ENCODE results near the gene SPRN. TPM values are rescaled to one million over a fixed set of nuclear protein-coding genes. Genes with fewer than 3 reads are reported as not detected.

Gene SPRN
- total RNA-seq, 2 donors from 2014 or later, result 0.09 to 1.2 TPM

- 95% methylated on average over 12 of the region's 12 CpGs for WGBS
- Histone ChIP-seq H3K36me3 (peaks cover 0 to 21% of the 10 kb centered on the region in 2 donors), H3K4me3 (no peak overlapping the region), H3K9me3 (no peaks in the 10 kb centered on the region), H3K27ac (no peak overlapping the region), H3K4me1 (replicated peaks) (no peaks in the 10 kb centered on the region), H3K27me3 (replicated peaks; ENCODE audit: insufficient read depth) (no peaks in the 10 kb centered on the region)
- no peak for TF ChIP-seq POLR2A (IDR thresholded peaks at IDR 0.05)
- TF ChIP-seq CTCF (IDR thresholded peaks at IDR 0.05), result no peak
- no peak for TF ChIP-seq POLR2AphosphoS5 (IDR thresholded peaks at IDR 0.05)
- DNase-seq (ENCODE audit: low spot score), result no peak
- intact Hi-C loops (cut with DNase I), result no loop called here
These were observed 22.9 kb downstream of the SPRN start for GRCh38 chr10:133401500-133401899.

- Histone ChIP-seq H3K4me3 (no peak overlapping the region), H3K4me1 (replicated peaks) (no peaks in the 10 kb centered on the region), H3K36me3 (peaks cover 0 to 21% of the 10 kb centered on the region in 2 donors), H3K27me3 (replicated peaks; ENCODE audit: insufficient read depth) (no peaks in the 10 kb centered on the region), H3K27ac (no peak overlapping the region), H3K9me3 (no peaks in the 10 kb centered on the region)
- intact Hi-C loops (cut with DNase I), result no loop called here
- WGBS, result 87% methylated on average over 10 of the region's 10 CpGs
- no peak for DNase-seq (ENCODE audit: low spot score)
- TF ChIP-seq POLR2A (IDR thresholded peaks at IDR 0.05) (no peak), POLR2AphosphoS5 (IDR thresholded peaks at IDR 0.05) (no peak), CTCF (IDR thresholded peaks at IDR 0.05) (no peak)
These were observed 23.6 kb downstream of the SPRN start for GRCh38 chr10:133400624-133401424.

- H3K36me3 ChIP-seq, result peaks cover 0 to 21% of the 10 kb centered on the region in 2 donors
- intact Hi-C loops (cut with DNase I), result no loop called here
These were observed 25.3 kb downstream of the SPRN start for GRCh38 chr10:133399123-133399601.

GRCh38 chr10:133397938-133398337 is 26.5 kb downstream of the SPRN start:
- H3K36me3 ChIP-seq, result peaks cover 0 to 21% of the 10 kb centered on the region in 2 donors
- no peaks in the 10 kb centered on the region for H3K9me3 ChIP-seq
- no peak for DNase-seq (ENCODE audit: low spot score)
- no peaks in the 10 kb centered on the region for H3K27me3 ChIP-seq (replicated peaks; ENCODE audit: insufficient read depth)
- no peak overlapping the region for H3K4me3 ChIP-seq
- no peaks in the 10 kb centered on the region for H3K4me1 ChIP-seq (replicated peaks)
- TF ChIP-seq POLR2A (IDR thresholded peaks at IDR 0.05) (no peak), CTCF (IDR thresholded peaks at IDR 0.05) (no peak), POLR2AphosphoS5 (IDR thresholded peaks at IDR 0.05) (no peak)
- 94% methylated on average over 7 of the region's 7 CpGs for WGBS
- intact Hi-C loops (cut with DNase I), result no loop called here
- H3K27ac ChIP-seq, result no peak overlapping the region

More at GRCh38 chr10:133399123-133399601, 25.3 kb downstream of the SPRN start:
- H3K4me1 ChIP-seq (replicated peaks), result no peaks in the 10 kb centered on the region
- no peak overlapping the region for H3K27ac ChIP-seq
- H3K4me3 ChIP-seq, result no peak overlapping the region
- H3K27me3 ChIP-seq (replicated peaks; ENCODE audit: insufficient read depth), result no peaks in the 10 kb centered on the region
- TF ChIP-seq POLR2AphosphoS5 (IDR thresholded peaks at IDR 0.05) (no peak), POLR2A (IDR thresholded peaks at IDR 0.05) (no peak)
- no peak for DNase-seq (ENCODE audit: low spot score)
- no peaks in the 10 kb centered on the region for H3K9me3 ChIP-seq
- 94% methylated on average over 16 of the region's 19 CpGs for WGBS

GRCh38 chr10:133396035-133396624 is 28.3 kb downstream of the SPRN start:
- no peak for DNase-seq (ENCODE audit: low spot score)
- no peaks in the 10 kb centered on the region for H3K9me3 ChIP-seq
- TF ChIP-seq CTCF (IDR thresholded peaks at IDR 0.05) (no peak), POLR2AphosphoS5 (IDR thresholded peaks at IDR 0.05) (no peak), POLR2A (IDR thresholded peaks at IDR 0.05) (no peak)
- no peaks in the 10 kb centered on the region for H3K27me3 ChIP-seq (replicated peaks; ENCODE audit: insufficient read depth)
- WGBS, result 91% methylated on average over 19 of the region's 19 CpGs
- intact Hi-C loops (cut with DNase I), result no loop called here
- no peaks in the 10 kb centered on the region for H3K4me1 ChIP-seq (replicated peaks)
- no peak overlapping the region for H3K4me3 ChIP-seq
- H3K27ac ChIP-seq, result no peak overlapping the region
- peaks cover 0 to 14% of the 10 kb centered on the region in 2 donors for H3K36me3 ChIP-seq
